ENCODE data around the gene REC8. TPM values are rescaled to one million over a fixed set of nuclear protein-coding genes. Genes with fewer than 3 reads are reported as not detected.

REC8 gene
- polyA plus RNA-seq, 3 donors from 2014 or later, result 1.7 to 15.2 (median 3.8) TPM

DNA sequence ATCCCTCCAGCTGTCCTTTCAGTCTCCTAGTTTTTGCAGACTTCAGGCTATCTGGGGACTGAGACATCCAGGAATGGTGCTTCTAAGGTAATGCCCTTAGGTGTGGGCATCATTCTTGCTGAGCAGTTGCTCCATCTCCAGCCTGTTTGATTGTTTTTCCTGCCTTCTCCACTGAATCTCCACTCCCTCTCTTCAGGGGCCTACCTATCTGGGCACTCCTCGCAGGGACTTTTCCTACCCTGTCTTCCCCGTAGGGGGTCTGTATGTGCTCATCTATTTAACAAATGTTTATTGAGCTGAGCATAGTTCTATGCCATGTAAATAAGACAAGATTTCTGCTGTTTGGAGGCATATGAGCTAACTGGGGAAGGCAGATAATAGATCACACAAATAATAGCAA is 38.9 kb upstream of the REC8 start:
- H3K27me3 Mint-ChIP-seq (ENCODE audit: low read depth in 3 of 3), result peaks cover 2 to 4% (median 2%) of the 10 kb centered on the region in 3 donors
- DNase-seq, result no peak
- H3K4me1 Mint-ChIP-seq, result peaks cover 19 to 21% of the 10 kb centered on the region in 2 donors
- H3K4me3 Mint-ChIP-seq, result no peak overlapping the region
- peaks cover 0 to 11% (median 0%) of the 10 kb centered on the region in 3 donors for H3K36me3 Mint-ChIP-seq
- peak overlapping the region in 2 of 6 donors; percentile 40 to 47 for H3K27ac Mint-ChIP-seq
- H3K9me3 Mint-ChIP-seq, result no peaks in the 10 kb centered on the region

DNA sequence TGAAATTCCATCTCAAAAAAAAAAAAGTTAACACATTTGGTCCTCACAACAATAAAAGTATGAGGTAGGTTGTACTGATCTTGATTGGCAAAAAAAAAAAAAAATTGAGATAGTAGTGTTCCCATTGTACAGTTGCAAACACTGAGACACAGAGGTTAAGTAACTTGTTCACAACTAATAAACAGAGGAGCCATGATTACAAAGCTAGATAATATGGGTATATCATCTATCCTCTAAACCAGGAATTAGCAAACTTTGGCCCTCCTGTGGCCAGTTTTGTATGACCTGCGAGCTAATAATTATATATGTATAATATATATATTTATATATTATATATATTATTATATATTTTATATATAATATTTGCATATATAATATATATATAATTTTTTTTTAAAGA is 38.1 kb upstream of the REC8 start:
- peaks cover 2 to 5% (median 3%) of the 10 kb centered on the region in 3 donors for H3K27me3 Mint-ChIP-seq (ENCODE audit: low read depth in 3 of 3)
- H3K9me3 Mint-ChIP-seq, result no peaks in the 10 kb centered on the region
- no peak for DNase-seq
- H3K4me1 Mint-ChIP-seq, result peaks cover 22 to 29% of the 10 kb centered on the region in 2 donors
- H3K27ac Mint-ChIP-seq, result no peak overlapping the region
- peaks cover 0 to 16% (median 1%) of the 10 kb centered on the region in 3 donors for H3K36me3 Mint-ChIP-seq
- no peak overlapping the region for H3K4me3 Mint-ChIP-seq

DNA sequence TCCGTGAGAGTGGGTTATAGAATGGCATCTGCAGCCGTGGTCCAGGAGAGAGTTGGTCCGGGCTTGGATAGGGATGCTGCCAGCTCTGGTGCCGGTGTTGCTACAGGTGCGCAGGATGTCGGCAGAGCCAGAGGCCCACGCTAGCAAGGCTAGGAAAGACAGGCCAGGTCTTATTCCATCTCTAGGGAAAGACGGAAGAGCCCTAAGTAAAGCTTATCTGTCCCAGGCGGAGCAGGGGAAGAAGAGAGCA is 36.4 kb upstream of the REC8 start:
- Mint-ChIP-seq H3K27ac (peak overlapping the region; percentile 72 to 96 (median 90)), H3K9me3 (no peaks in the 10 kb centered on the region), H3K36me3 (peaks cover 3 to 26% (median 8%) of the 10 kb centered on the region in 3 donors), H3K27me3 (ENCODE audit: low read depth in 3 of 3) (peaks cover 1 to 6% (median 2%) of the 10 kb centered on the region in 3 donors), H3K4me3 (peak overlapping the region; percentile 90 to 93 (median 92)), H3K4me1 (peaks cover 35 to 46% of the 10 kb centered on the region in 2 donors)
- no peak for DNase-seq

DNA sequence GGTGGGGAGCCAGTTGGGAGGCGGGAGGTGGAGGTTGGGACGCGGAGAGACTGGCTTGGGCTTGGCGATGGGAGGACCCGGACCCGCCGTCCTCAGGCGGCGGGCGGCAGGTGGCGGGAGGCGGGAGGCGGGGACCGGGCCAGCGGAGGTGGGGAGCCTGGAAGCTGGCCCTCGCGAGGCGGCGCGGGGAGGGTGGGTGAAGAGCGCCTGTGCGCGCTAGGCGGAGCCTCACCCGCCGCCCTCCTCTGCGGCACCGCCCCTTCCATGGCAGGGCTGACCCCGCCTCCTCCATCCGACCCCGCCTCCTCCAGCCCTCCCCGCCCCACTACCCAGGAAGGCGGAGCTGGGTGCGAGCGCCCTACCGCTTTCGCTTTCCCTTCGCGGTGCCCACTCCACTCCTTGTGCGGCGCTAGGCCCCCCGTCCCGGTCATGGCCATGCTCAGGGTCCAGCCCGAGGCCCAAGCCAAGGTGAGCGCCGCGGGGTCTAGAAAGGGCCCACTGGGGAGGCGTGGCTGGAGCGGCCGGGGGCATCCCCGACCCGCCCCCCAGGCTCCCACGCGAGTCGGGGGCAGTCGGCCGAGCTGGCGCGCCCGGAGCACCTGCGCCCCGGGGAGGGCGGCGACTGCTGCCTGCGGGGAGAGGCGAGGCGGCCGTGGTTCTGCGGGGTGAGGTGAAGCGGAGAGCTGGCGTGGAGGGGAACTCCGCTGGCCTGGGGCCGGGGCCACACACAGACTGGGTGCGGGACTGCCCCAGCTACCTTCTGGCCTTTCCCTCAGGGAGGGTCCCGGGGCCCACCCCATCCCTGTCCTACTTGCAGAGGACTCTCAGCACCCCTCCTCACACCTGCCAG is 35.8 kb upstream of the REC8 start, which contains the start of gene PSME1:
TSS of gene PSME1 (plus strand) at position 361 of the 850 bp plus-strand sequence. CDS start at position 430, 69 bp downstream.
- peaks cover 41 to 52% of the 10 kb centered on the region in 2 donors for H3K4me1 Mint-ChIP-seq
- H3K27ac Mint-ChIP-seq, result peak within 1 kb of the TSS; percentile 89 to 96 (median 94)
- peaks cover 3 to 26% (median 8%) of the 10 kb centered on the region in 3 donors for H3K36me3 Mint-ChIP-seq
- no peaks in the 10 kb centered on the region for H3K9me3 Mint-ChIP-seq
- H3K27me3 Mint-ChIP-seq (ENCODE audit: low read depth in 3 of 3), result peaks cover 1 to 7% (median 2%) of the 10 kb centered on the region in 3 donors
- DNase-seq, result peak; percentile 95
- peak within 1 kb of the TSS; percentile 90 to 93 (median 92) for H3K4me3 Mint-ChIP-seq

DNA sequence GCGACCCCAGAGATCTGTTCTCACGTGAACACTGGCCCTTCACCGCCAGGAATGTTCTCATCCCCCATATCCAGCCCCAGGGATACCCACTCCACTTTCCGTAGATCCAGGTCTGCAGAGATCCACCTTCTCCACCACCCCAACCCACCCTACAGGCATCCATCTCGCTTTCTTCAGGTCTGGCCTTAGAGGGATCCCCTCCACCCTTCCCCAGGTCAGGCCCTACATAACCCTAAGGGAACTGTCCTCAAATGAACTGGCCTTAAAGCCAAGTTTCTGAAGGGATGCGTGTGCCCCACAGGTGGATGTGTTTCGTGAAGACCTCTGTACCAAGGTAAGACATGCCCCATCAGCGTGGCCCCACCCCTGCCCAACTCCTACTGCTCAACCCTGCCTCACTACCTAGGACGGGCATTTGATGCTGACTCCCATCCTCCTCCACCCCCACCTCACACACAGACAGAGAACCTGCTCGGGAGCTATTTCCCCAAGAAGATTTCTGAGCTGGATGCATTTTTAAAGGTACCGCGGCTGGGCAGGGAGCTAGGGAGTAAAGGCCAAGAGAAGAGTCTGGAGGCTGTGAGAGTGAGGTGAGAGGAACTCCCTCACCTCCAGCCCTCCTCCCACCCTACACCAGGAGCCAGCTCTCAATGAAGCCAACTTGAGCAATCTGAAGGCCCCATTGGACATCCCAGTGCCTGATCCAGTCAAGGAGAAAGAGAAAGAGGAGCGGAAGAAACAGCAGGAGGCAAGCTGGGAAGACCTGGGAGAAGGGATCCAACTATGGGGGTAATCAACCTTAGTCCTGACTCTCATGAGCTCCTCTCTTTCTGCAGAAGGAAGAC is 35.0 kb upstream of the REC8 start:
- Mint-ChIP-seq H3K4me1 (peaks cover 46 to 55% of the 10 kb centered on the region in 2 donors), H3K27me3 (ENCODE audit: low read depth in 3 of 3) (peaks cover 7 to 12% (median 8%) of the 10 kb centered on the region in 3 donors), H3K4me3 (peak overlapping the region; percentile 85 to 90 (median 88)), H3K9me3 (no peaks in the 10 kb centered on the region), H3K27ac (peak overlapping the region; percentile 85 to 95 (median 92)), H3K36me3 (peaks cover 3 to 30% (median 8%) of the 10 kb centered on the region in 3 donors)
- DNase-seq, result no peak

DNA sequence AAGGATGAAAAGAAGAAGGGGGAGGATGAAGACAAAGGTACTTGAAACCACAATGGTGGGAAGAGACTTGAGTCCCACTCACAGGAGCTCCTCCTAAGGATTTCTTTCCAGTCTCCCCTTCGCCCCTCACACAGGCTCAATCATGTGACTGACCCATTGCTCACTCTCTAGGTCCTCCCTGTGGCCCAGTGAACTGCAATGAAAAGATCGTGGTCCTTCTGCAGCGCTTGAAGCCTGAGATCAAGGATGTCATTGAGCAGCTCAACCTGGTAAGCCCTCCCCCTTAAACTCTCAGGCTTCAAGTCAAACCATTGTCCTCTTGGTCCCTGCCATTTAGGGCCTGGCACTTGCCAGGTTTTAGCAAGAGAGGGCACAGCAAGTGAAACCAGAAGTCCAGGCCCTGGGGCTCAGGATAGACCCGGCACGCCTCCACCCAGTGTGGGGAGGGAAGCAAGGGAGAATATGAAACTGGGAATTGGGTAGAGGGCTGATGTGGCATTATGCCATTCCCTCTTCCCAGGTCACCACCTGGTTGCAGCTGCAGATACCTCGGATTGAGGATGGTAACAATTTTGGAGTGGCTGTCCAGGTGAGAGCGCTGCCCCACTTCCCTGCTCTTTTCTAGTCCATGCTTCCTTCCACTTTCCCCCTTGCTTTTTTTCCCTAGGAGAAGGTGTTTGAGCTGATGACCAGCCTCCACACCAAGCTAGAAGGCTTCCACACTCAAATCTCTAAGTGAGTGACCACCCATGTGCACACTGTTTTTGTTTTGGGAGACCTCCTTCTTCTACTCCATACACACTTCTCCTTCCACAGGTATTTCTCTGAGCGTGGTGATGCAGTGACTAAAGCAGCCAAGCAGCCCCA is 34.1 kb upstream of the REC8 start:
- no peaks in the 10 kb centered on the region for H3K9me3 Mint-ChIP-seq
- H3K27me3 Mint-ChIP-seq (ENCODE audit: low read depth in 3 of 3), result peaks cover 7 to 12% (median 8%) of the 10 kb centered on the region in 3 donors
- peaks cover 53 to 60% of the 10 kb centered on the region in 2 donors for H3K4me1 Mint-ChIP-seq
- peaks cover 3 to 27% (median 8%) of the 10 kb centered on the region in 3 donors for H3K36me3 Mint-ChIP-seq
- H3K27ac Mint-ChIP-seq, result peak overlapping the region; percentile 85 to 95 (median 92)
- DNase-seq, result no peak
- H3K4me3 Mint-ChIP-seq, result peak overlapping the region; percentile 42 to 89 (median 85)

DNA sequence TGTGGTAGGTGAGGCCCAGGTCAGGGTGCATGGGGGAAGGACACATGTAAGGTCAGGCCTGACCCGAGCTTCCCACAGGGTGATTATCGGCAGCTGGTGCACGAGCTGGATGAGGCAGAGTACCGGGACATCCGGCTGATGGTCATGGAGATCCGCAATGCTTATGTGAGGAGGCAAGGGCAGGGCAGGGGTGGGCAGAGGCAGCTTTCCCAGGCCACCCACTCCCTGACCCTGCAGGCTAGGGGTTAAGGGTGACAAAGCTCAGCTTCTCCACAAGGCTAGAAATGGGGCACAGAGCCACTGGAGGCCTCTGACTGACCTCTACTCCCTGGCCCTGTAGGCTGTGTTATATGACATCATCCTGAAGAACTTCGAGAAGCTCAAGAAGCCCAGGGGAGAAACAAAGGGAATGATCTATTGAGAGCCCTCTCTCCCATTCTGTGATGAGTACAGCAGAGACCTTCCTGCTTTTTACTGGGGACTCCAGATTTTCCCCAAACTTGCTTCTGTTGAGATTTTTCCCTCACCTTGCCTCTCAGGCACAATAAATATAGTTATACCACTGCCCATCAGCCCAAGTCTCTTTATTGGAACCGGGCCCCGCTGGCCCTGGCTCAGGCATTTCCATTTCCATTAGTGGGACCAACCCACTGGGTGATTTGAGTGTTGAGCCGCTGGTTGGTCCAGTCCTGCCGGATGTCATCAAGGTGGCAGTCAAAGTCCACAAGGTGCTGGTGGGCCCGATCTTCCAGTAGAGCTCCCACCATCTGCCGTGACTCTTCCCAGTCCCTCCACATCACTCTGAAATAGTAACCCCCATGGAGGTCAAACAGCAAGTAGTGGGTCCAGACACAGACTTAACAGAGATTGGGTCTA is 33.2 kb upstream of the REC8 start:
- Mint-ChIP-seq H3K27ac (peak overlapping the region; percentile 36 to 91 (median 70)), H3K36me3 (peaks cover 3 to 23% (median 8%) of the 10 kb centered on the region in 3 donors), H3K9me3 (no peaks in the 10 kb centered on the region), H3K27me3 (ENCODE audit: low read depth in 3 of 3) (peaks cover 7 to 12% (median 9%) of the 10 kb centered on the region in 3 donors), H3K4me3 (peak overlapping the region; percentile 42 to 89 (median 66)), H3K4me1 (peaks cover 58 to 69% of the 10 kb centered on the region in 2 donors)
- DNase-seq, result no peak

DNA sequence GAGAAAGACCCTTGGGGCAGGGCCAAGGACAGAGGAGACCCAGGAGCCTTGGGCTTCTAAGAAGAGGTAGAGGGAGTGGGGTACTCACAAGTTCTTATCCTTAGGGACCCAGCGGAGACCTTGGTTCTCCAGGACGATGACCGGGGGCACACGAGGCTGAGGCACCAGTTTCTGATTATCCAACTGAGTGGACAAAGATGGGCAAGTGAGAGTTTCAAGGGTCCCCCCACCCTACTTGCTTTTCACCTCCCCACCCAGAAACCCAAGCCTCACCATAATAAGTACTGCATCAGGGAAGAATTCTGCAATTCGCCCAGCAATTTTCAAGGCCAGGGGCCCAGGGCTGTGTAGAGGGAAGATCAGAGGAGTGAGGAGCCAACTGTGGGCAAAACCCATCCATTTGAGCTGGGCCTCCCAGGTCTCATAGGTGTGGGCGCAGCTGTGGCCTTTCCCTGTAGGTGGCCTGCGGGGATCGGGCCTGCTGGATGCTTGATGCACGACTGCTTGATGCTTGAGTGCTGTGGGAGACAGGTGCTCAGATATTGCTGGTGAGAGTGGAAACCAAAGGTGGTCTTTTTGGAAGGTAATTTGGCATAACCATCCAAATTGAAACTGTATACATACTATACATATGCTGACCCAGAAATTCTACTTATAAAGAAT is 32.5 kb upstream of the REC8 start:
- Mint-ChIP-seq H3K36me3 (peaks cover 7 to 27% (median 12%) of the 10 kb centered on the region in 3 donors), H3K4me1 (peaks cover 61 to 73% of the 10 kb centered on the region in 2 donors), H3K27ac (peak overlapping the region; percentile 36 to 79 (median 56)), H3K9me3 (no peaks in the 10 kb centered on the region), H3K27me3 (ENCODE audit: low read depth in 3 of 3) (peaks cover 7 to 12% (median 9%) of the 10 kb centered on the region in 3 donors), H3K4me3 (peak overlapping the region; percentile 38 to 67 (median 57))
- DNase-seq, result no peak

DNA sequence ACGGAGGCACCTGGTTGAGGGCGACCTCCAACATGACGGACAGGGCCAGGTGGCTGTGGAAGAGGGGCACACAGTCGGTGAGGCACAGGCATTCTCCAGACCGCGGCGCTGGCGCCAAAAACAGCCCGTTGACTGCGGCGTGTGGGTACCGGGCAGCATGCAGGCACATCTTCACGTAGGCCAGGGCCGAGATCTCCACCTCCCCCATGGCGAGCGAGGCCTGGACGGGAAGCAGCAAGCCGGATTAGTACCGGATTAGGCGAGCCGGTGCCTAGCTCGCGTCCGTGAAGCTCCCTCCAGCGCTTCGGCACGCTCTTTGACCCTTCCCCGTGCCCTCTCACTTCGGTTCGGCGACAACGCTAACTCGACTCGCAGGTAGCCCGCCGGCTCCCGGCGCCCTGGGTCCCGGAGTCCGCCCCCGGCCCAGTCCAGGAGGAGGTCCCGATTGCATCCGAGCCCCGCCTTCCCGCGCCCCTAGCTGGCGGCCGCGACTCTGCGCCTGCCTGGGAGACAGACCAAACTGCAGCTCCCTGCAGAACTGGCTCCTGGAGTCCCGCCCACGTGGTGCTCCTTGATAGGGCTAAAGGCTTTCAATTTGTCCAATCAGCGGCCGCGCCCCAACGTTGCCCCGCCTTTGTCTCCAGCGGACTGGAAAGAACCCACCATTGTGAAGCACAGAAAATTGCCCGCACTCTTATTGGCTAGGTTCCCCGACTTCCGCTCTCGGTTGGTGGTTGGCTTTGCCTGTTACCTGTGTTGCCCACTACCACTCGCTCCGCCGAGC is 30.6 kb upstream of the REC8 start, which contains the start of gene EMC9:
TSS of gene EMC9 (minus strand) at position 495 of the 784 bp plus-strand sequence. CDS start at position 208, 287 bp downstream.
- Mint-ChIP-seq H3K4me1 (peaks cover 75 to 84% of the 10 kb centered on the region in 2 donors), H3K27me3 (ENCODE audit: low read depth in 3 of 3) (peaks cover 9% of the 10 kb centered on the region in 3 donors), H3K36me3 (peaks cover 7 to 30% (median 12%) of the 10 kb centered on the region in 3 donors), H3K27ac (peak within 1 kb of the TSS; percentile 81 to 98 (median 95)), H3K9me3 (no peaks in the 10 kb centered on the region), H3K4me3 (peak within 1 kb of the TSS; percentile 89 to 95 (median 92))
- peak; percentile 98 to 99 (median 99) for DNase-seq

DNA sequence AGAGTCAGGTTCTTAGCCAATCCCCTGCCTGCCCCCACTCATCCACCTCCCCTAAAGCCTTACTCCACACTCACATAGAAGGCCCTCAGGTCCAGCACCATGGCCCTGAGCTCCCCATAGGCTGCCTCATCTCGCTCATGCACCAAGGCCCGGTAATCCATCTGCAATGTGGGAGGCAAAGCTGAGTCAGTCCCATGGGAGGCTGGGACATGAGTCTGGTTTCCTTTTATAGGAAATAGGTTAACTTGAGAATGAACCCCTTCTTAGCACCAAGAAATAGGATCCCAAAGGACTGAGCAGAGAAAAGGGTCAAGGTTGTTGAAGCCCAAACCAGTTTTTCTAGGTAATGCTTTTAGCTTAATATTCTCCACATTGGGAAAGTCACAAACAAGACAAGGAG is 28.4 kb upstream of the REC8 start:
- peaks cover 8 to 16% (median 10%) of the 10 kb centered on the region in 3 donors for H3K27me3 Mint-ChIP-seq (ENCODE audit: low read depth in 3 of 3)
- no peak for DNase-seq
- H3K36me3 Mint-ChIP-seq, result peaks cover 7 to 23% (median 12%) of the 10 kb centered on the region in 3 donors
- H3K27ac Mint-ChIP-seq, result peak overlapping the region in 4 of 6 donors; percentile 60 to 70 (median 66)
- peaks cover 68 to 77% of the 10 kb centered on the region in 2 donors for H3K4me1 Mint-ChIP-seq
- no peaks in the 10 kb centered on the region for H3K9me3 Mint-ChIP-seq
- H3K4me3 Mint-ChIP-seq, result peak overlapping the region in 3 of 5 donors; percentile 23 to 49 (median 30)

DNA sequence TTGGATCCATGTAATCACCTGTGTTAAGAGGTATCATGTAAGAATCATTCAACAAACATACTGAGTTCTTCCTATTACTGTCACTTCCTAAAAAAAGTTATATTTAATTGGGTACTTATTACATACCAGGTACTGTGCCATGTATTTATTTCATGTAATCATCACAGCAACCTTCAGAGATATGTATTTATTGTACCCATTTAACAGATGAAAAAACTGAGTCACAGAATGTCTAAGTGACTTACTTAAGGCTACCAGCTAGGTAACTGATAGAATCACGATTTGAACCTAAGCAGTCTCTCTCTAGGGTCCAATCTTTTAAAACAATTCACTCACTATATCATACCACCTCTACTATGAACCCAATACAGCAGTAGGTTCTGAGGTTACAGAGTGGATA is 27.4 kb upstream of the REC8 start:
- peaks cover 6 to 18% (median 8%) of the 10 kb centered on the region in 3 donors for H3K36me3 Mint-ChIP-seq

More for the DNA sequence above, 27.4 kb upstream of the REC8 start:
- peaks cover 8 to 15% (median 10%) of the 10 kb centered on the region in 3 donors for H3K27me3 Mint-ChIP-seq (ENCODE audit: low read depth in 3 of 3)
- H3K9me3 Mint-ChIP-seq, result no peaks in the 10 kb centered on the region
- peak overlapping the region in 4 of 5 donors; percentile 26 to 100 (median 63) for H3K4me3 Mint-ChIP-seq
- H3K4me1 Mint-ChIP-seq, result peaks cover 70 to 77% of the 10 kb centered on the region in 2 donors
- DNase-seq, result no peak
- peak overlapping the region; percentile 23 to 96 (median 81) for H3K27ac Mint-ChIP-seq

Data from immature natural killer cell (primary cell).